Chondrocyte (in vitro differentiated cells): ENCODE results near the gene IL19. TPM values are rescaled to one million over a fixed set of nuclear protein-coding genes. Genes with fewer than 3 reads are reported as not detected.

Source experiments
- DNase-seq: peaks from one replicate; pipeline ENCODE4 v3.0.0; 2021; ENCODE audit warnings: mixed read lengths, low spot score
- H3K27ac Mint-ChIP-seq: one replicate; pipeline ENCODE4 v1.8.0; 2021; ENCODE audit warnings: mild to moderate bottlenecking, moderate library complexity, mixed read lengths; ENCODE audit not compliant: unreplicated experiment
- H3K27me3 Mint-ChIP-seq: 2 replicates; pipeline ENCODE4 v1.8.0; 2021; ENCODE audit warnings: low read depth, mixed read lengths
- H3K36me3 Mint-ChIP-seq: 2 replicates; pipeline ENCODE4 v1.8.0; 2021; ENCODE audit warnings: low read depth, mixed read lengths
- H3K4me1 Mint-ChIP-seq: 2 replicates; pipeline ENCODE4 v1.8.0; 2021; ENCODE audit warnings: low read depth, mild to moderate bottlenecking, mixed read lengths
- H3K4me3 Mint-ChIP-seq: one replicate; pipeline ENCODE4 v1.8.0; 2021; ENCODE audit warnings: mild to moderate bottlenecking, moderate library complexity, mixed read lengths; ENCODE audit not compliant: unreplicated experiment
- H3K9me3 Mint-ChIP-seq: 2 replicates; pipeline ENCODE4 v1.8.0; 2021; ENCODE audit warnings: low read depth, mixed read lengths
- total RNA-seq: library from RNA; stranded (reverse); gene quantifications from 3 replicates; pipeline ENCODE4 v1.2.1, GENCODE V29; 2021
- TF ChIP-seq, protein P1 (sequence below): fragments of 200-600 bp; sonication (generic); IDR thresholded peaks from 2 replicates; pipeline ENCODE4 v1.5.0; 2021; ENCODE audit warnings: antibody characterized with exemption, mild to moderate bottlenecking, moderate library complexity

Gene IL19
- total RNA-seq, 1 donor from 2014 or later = not detected

DNA sequence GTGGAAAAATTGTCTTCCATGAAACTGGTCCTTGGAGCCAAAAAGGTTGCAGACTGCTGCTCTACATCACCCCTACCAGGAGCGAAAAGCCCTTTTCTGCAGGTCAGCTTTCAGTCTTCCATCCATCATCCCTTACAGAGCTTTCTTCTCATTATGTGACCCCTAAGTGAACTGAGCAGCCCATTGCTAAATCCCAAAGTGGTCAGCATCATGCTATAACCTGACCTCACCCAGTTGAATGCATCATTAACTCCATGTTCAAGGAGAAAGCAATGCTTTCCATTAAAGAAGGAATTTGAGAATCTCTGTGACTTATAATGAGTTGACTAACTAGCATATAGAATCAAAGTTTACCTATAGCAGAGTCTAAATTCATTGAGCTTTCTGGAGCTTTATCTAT, 116.3 kb downstream of the IL19 start:
- no peak for DNase-seq
- H3K36me3 Mint-ChIP-seq = no peaks in the 10 kb centered on the region
- H3K9me3 Mint-ChIP-seq = peaks cover 5% of the 10 kb centered on the region
- H3K4me3 Mint-ChIP-seq = no peak overlapping the region
- H3K27ac Mint-ChIP-seq = no peak overlapping the region
- H3K4me1 Mint-ChIP-seq = peaks cover 4% of the 10 kb centered on the region
- TF ChIP-seq, protein P1, sequence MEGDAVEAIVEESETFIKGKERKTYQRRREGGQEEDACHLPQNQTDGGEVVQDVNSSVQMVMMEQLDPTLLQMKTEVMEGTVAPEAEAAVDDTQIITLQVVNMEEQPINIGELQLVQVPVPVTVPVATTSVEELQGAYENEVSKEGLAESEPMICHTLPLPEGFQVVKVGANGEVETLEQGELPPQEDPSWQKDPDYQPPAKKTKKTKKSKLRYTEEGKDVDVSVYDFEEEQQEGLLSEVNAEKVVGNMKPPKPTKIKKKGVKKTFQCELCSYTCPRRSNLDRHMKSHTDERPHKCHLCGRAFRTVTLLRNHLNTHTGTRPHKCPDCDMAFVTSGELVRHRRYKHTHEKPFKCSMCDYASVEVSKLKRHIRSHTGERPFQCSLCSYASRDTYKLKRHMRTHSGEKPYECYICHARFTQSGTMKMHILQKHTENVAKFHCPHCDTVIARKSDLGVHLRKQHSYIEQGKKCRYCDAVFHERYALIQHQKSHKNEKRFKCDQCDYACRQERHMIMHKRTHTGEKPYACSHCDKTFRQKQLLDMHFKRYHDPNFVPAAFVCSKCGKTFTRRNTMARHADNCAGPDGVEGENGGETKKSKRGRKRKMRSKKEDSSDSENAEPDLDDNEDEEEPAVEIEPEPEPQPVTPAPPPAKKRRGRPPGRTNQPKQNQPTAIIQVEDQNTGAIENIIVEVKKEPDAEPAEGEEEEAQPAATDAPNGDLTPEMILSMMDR = no peak
- peaks cover 29% of the 10 kb centered on the region for H3K27me3 Mint-ChIP-seq

DNA sequence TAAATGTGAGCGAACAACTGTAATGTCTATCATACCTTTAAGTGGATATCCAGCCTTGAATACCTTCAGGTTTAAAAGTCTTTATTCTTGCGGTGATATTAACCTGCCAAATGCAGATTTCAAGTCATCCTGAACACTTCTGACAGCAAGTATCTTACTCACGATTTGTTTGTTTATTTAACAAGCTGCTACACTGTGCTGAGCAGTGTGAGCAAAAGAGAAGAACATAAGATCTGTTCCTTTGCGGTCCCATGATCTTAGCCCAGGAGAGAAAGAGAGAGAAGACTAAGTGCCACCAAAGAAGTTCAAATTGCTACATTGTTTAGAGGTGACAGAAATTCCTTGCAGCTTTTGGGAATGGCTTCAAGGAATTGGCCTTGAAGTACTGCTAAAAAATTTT, 117.1 kb downstream of the IL19 start:
- TF ChIP-seq, protein P1 = no peak
- H3K27me3 Mint-ChIP-seq = peaks cover 24% of the 10 kb centered on the region
- H3K36me3 Mint-ChIP-seq = no peaks in the 10 kb centered on the region
- H3K27ac Mint-ChIP-seq = no peak overlapping the region
- peaks cover 1% of the 10 kb centered on the region for H3K9me3 Mint-ChIP-seq
- DNase-seq = no peak
- H3K4me1 Mint-ChIP-seq = peaks cover 5% of the 10 kb centered on the region
- no peak overlapping the region for H3K4me3 Mint-ChIP-seq

DNA sequence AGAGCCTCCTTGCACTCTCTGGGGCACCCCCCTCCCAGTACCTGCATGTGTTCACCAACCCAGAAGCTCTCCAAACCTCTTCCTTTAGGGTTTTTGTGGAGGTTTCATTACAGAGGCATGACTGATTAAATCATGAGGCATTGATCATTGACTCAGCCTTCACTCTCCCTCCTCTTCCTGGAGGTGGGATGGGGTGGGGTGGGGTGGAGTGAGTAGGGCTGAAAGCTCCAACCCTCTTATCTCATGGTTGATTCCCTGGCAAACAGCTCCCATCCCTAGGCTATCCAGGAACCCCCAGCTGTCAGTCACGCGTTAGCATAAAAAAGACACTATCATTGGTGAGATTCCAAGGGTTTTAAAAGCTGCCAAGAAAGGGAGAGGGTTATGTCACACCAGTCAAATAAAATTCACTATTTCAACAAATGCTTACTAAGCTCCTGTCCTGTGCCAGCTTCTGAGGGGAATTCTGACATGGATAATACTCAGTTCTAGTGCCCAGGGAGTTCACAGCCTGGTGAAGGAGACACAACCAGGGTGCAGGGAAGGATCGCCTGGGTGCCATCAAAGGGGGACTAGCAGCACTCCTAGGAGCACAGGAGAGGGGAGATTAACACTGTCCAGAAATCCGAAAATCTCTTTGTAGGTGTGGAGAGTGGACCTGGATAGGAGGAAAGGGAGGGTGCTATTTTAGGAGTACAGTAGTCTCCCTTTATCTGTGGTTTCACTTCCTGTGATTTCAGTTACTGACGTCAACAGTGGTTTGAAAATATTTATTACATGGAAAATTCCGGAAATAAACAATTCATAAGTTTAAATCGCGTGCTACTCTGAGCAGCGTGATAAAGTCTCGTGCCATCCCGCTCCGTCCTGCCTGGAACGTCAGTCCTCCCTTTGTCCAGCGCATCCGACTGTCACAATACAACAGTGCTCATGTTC, 119.8 kb downstream of the IL19 start:
- no peak for DNase-seq
- Mint-ChIP-seq H3K36me3 (no peaks in the 10 kb centered on the region), H3K4me3 (no peak overlapping the region), H3K4me1 (peaks cover 7% of the 10 kb centered on the region), H3K27ac (no peak overlapping the region), H3K9me3 (no peaks in the 10 kb centered on the region), H3K27me3 (peaks cover 17% of the 10 kb centered on the region)
- TF ChIP-seq, protein P1 = no peak

DNA sequence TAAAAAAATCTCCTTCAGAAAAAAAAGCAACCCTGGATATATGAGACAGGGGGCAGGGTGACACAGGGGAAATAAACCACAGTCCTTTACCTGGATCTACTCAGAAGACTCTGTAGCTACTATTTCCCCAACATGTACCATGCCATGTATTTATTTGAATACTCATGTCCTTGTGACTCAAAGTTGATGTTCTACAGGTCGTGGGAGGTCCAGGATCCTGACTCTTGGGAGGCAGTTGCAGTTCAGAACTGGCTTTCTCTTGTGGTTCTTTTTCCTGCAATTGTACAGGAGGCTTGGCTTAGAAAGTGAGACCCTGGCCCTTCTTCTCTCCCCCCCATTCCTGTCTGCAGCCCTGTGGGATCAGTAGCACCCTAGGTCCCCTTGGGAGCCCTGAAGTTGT, 120.8 kb downstream of the IL19 start:
- Mint-ChIP-seq H3K36me3 (no peaks in the 10 kb centered on the region), H3K9me3 (no peaks in the 10 kb centered on the region), H3K4me3 (no peak overlapping the region), H3K27ac (no peak overlapping the region), H3K4me1 (peaks cover 15% of the 10 kb centered on the region), H3K27me3 (peaks cover 13% of the 10 kb centered on the region)
- no peak for DNase-seq
- TF ChIP-seq, protein P1 = no peak

Other genes with a start within 250 kb of the IL19 start
- 33.9 to 50.5 TPM (median 34.7 TPM) in 3 replicates for gene EIF2D, start 158.3 kb upstream of the IL19 start, total RNA-seq
- gene DYRK3, start 135.2 kb upstream of the IL19 start, total RNA-seq = 4.8 to 6.6 TPM (median 5.7 TPM) in 3 replicates
- gene MAPKAPK2, start 85.9 kb upstream of the IL19 start, total RNA-seq = 66.6 to 88.0 TPM (median 87.9 TPM) in 3 replicates
- not detected in 3 replicates for gene IL10, start 1.7 kb downstream of the IL19 start, total RNA-seq
- not detected in 3 replicates for gene IL20, start 94.8 kb downstream of the IL19 start, total RNA-seq
- not detected in 3 replicates for gene IL24, start 126.7 kb downstream of the IL19 start, total RNA-seq
- gene FCMR, start 151.2 kb downstream of the IL19 start, total RNA-seq = not detected in 3 replicates
- gene PIGR, start 175.7 kb downstream of the IL19 start, total RNA-seq = not detected in 3 replicates
- gene FCAMR, start 199.7 kb downstream of the IL19 start, total RNA-seq = not detected in 3 replicates